Left ventricle myocardium inferior (tissue), 1 donor: ENCODE measurements around the gene PRDM11. TPM values are rescaled to one million over a fixed set of nuclear protein-coding genes. Genes with fewer than 3 reads are reported as not detected.

Experiments used
- DNase-seq: peaks from one replicate; pipeline ENCODE4 v3.0.0-alpha.2; 2020
- H3K27ac ChIP-seq: fragments of 200-600 bp; replicated peaks from 2 replicates; pipeline ENCODE4 v1.8.0; 2021
- H3K27me3 ChIP-seq: fragments of 200-600 bp; 2 replicates; pipeline ENCODE4 v1.8.0; 2021; ENCODE audit warnings: low read depth
- H3K36me3 ChIP-seq: fragments of 200-600 bp; 2 replicates; pipeline ENCODE4 v1.8.0; 2021
- H3K4me1 ChIP-seq: fragments of 200-600 bp; 2 replicates; pipeline ENCODE4 v1.8.0; 2021
- H3K4me3 ChIP-seq: fragments of 200-600 bp; 2 replicates; pipeline ENCODE4 v1.8.0; 2021; ENCODE audit warnings: mild to moderate bottlenecking, moderate library complexity
- H3K9me3 ChIP-seq: fragments of 200-600 bp; replicated peaks from 2 replicates; pipeline ENCODE4 v1.8.0; 2021
- intact Hi-C: fragments of 100-400 bp; cut with micrococcal nuclease; formaldehyde crosslinking; loops from one replicate; pipeline ENCODE4 v1.11.0; 2022
- total RNA-seq: library from RNA; stranded (reverse); fragmentation: NEBNext Ultra II Directional; extraction: Animal tissue kit (Norgen Biotek cat#: 25700); gene quantifications from one replicate; pipeline ENCODE4 v1.2.1, GENCODE V29; 2021
- TF ChIP-seq, protein P1 (sequence below): fragments of 200-600 bp; IDR thresholded peaks from 2 replicates; pipeline ENCODE4 v1.8.0; 2021; ENCODE audit warnings: antibody characterized with exemption, mild to moderate bottlenecking, borderline replicate concordance
- donor health status: DM: no; HTN: yes; CAD: no; lungs with severe emphysema.

Gene PRDM11
- total RNA-seq, 1 donor from 2014 or later: 17.2 TPM

DNA sequence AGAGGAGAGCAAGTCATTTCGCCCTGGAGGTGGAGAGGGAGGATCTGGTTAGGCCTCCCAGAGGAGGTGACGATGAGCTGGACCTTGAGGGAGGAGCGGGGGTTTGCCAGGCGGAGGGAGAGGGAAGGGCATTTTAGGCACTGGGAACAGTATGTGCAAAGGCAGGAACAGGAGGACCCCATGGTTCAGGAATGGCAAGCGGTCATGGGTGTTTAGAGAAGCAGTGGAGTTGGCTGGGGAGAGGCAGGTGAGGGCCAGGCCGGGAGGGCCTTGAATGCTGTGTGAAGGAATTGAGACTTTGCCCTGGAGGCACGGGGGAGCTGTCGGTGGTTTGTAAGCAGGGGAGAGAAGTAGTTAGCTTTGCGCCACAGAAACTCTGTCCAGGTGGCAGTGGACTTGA lies 10.3 kb downstream of the PRDM11 start:
- H3K4me3 ChIP-seq: no peak overlapping the region
- TF ChIP-seq, protein P1, sequence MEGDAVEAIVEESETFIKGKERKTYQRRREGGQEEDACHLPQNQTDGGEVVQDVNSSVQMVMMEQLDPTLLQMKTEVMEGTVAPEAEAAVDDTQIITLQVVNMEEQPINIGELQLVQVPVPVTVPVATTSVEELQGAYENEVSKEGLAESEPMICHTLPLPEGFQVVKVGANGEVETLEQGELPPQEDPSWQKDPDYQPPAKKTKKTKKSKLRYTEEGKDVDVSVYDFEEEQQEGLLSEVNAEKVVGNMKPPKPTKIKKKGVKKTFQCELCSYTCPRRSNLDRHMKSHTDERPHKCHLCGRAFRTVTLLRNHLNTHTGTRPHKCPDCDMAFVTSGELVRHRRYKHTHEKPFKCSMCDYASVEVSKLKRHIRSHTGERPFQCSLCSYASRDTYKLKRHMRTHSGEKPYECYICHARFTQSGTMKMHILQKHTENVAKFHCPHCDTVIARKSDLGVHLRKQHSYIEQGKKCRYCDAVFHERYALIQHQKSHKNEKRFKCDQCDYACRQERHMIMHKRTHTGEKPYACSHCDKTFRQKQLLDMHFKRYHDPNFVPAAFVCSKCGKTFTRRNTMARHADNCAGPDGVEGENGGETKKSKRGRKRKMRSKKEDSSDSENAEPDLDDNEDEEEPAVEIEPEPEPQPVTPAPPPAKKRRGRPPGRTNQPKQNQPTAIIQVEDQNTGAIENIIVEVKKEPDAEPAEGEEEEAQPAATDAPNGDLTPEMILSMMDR: no peak
- peaks cover 84% of the 10 kb centered on the region for H3K4me1 ChIP-seq
- no peaks in the 10 kb centered on the region for H3K36me3 ChIP-seq
- no peak for DNase-seq
- H3K9me3 ChIP-seq: no peaks in the 10 kb centered on the region
- no peaks in the 10 kb centered on the region for H3K27me3 ChIP-seq
- intact Hi-C loops: no loop called here
- peak overlapping the region; percentile 71 for H3K27ac ChIP-seq

DNA sequence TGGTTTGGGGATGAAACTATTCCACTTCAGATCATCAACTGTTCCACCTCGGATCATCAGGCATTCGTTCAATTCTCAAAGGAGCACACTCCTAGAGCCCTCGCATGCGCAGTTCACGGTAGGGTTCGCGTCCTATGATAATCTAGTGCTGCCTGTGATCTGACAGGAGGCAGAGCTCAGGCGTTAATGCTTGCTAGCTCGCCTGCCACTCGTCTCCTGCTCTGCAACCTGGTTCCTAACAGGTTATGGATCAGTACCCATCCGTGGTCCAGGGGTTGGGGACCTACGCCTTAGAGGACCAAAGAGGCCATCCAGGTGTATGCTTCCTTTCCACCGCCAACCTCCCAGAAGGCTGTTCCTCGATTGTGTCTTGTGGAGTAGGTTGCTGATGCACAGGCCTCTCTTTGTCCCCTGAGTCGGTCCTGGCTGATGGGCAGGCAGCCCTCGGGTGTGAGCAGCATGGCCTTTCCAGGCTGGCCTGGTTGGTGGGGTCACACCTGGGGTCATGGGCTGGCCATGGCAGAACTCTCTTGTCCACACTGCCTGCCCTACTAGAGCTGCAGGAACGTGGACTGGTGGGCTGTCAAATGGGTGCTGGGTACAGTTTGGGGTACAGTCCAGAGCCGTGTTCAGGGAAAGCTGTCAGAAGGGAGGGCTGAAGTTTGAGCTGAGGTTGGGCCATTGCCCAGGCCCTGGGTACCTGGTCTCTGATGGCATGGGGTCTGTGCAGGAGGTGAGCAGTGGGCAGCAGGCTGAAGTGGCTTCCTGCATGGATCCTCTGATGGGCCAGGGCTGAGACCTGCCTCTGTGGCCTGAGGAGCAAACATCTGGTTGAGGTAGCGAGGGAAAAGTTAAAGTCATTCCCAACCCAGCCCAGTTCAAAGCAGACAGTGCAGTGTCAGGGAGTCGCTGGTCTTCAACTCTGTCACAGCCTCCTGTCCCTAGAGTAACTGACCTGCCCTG lies 11.1 kb downstream of the PRDM11 start:
- H3K27ac ChIP-seq: peak overlapping the region; percentile 71
- peaks cover 92% of the 10 kb centered on the region for H3K4me1 ChIP-seq
- intact Hi-C loops: no loop called here
- no peaks in the 10 kb centered on the region for H3K36me3 ChIP-seq
- H3K27me3 ChIP-seq: no peaks in the 10 kb centered on the region
- TF ChIP-seq, protein P1: no peak
- H3K4me3 ChIP-seq: no peak overlapping the region
- no peaks in the 10 kb centered on the region for H3K9me3 ChIP-seq
- no peak for DNase-seq

DNA sequence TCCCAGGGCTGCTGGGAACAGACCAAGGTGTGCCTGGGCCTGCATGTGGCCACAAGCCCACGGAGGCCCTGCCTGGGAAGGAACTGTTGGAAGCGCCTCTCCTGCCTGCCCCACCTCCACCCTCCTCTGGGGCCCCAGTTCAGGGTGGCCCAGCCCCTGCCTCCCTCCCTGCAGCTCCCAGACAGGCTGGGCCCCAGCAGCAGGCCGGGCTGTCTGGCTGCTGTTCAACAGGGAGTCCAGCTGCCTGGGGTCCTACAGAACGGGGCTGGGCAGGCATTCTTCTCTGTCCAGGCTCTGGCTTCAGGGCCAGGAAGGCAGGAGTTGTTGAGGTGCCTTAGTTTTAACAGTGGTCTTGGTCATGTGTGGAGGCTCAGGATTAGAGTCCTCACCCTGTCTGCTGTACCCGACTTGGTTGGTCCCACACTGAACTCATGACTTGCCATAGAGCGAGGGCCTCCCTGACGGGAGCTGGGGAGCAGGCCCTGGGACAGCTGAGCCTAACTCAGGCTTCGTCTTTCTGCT lies 11.8 kb downstream of the PRDM11 start:
- Histone ChIP-seq H3K9me3 (no peaks in the 10 kb centered on the region), H3K27ac (peak overlapping the region; percentile 71), H3K36me3 (no peaks in the 10 kb centered on the region), H3K4me3 (no peak overlapping the region), H3K4me1 (peaks cover 96% of the 10 kb centered on the region), H3K27me3 (no peaks in the 10 kb centered on the region)
- intact Hi-C loops: no loop called here
- DNase-seq: no peak
- TF ChIP-seq, protein P1: no peak

DNA sequence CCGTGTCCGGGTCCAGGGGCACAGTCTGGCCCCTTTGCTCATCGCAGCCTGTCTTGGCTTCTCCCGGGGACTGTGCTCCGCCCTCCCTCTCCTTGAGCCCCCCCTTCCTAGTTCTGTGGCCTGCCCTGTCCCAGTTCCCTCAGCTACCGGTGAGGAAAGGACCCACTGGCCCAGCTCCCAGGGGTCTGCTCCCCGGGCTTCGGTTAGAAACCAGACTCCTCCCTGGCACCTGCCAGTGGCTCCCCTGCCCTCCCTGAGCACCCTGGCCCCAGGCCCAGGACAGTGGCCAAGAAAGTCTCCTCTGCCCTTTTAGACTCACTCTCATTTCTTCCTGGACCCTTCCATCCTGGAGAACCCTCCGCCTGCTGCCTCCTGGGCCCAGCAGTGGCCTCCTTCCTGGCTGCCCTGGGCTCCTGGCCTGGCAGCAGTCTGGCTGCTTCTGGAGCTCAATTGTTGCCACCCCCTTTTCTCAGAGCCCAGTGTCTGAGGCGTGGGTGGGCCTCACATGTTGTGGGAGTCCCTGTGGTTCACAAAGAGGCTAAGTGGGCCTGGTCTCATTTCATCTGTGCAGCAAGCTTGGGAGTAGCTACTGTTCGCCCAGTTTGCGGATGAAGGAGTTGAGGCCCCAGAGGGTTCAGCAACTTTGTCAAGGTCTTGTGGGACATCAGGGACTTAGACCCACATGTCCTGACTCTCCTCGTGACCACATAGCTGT lies 12.6 kb downstream of the PRDM11 start:
- Histone ChIP-seq H3K27me3 (no peaks in the 10 kb centered on the region), H3K9me3 (no peaks in the 10 kb centered on the region), H3K36me3 (no peaks in the 10 kb centered on the region), H3K4me3 (no peak overlapping the region), H3K27ac (peak overlapping the region; percentile 71), H3K4me1 (peaks cover 98% of the 10 kb centered on the region)
- intact Hi-C loops: no loop called here
- TF ChIP-seq, protein P1: no peak
- DNase-seq: no peak

DNA sequence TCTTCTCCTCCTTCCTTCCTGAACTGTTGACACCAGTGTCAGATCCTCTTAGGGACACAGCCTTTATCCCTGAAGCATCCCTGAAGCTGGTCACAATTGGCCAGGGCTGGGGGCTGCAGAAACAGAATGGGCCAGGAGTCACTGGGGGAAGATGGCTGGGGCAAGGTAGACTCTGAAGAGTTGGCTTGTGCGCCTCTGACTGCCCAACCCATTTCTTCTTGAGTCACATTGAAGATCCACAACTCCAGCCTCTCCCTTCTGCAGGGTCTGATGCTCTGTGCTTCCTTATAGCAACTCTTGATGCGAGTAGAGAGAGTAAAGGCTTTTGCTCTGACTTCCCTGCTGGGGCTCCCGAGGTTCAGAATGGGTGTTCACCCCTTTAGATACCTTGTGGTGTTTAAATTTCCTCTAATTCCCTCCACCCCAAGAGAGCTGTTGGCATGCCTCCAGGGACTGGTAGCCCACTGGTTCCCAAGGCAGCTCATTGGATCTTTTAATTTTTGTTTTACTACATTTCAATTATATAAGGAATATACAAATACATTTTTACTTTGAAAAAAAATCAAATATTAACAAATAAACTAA lies 13.4 kb downstream of the PRDM11 start:
- TF ChIP-seq, protein P1: no peak
- Histone ChIP-seq H3K4me1 (peaks cover 97% of the 10 kb centered on the region), H3K36me3 (no peaks in the 10 kb centered on the region), H3K9me3 (no peaks in the 10 kb centered on the region), H3K4me3 (no peak overlapping the region), H3K27ac (peak overlapping the region; percentile 71), H3K27me3 (no peaks in the 10 kb centered on the region)
- DNase-seq: no peak
- intact Hi-C loops: no loop called here
